Measurements from ENCODE around the gene RNU6-9.
A peak's percentile ranks its signal among the peaks of the same experiment; 100 is the strongest.

Gene RNU6-9

GRCh38 chr19:919199-920050, 26.1 kb downstream of the RNU6-9 start:
- DNase-seq (ENCODE audit: low spot score), result no peak

GRCh38 chr19:920051-920864, 27.0 kb downstream of the RNU6-9 start:
- no peak for DNase-seq (ENCODE audit: low spot score)

GRCh38 chr19:924553-925086, 31.3 kb downstream of the RNU6-9 start:
- DNase-seq (ENCODE audit: low spot score), result no peak

- no peak for DNase-seq (ENCODE audit: low spot score)
Observed at GRCh38 chr19:925087-925525, 31.8 kb downstream of the RNU6-9 start.

- peak; percentile 69 for DNase-seq (ENCODE audit: low spot score)
Observed at GRCh38 chr19:925526-926322, 32.4 kb downstream of the RNU6-9 start, which contains the start of gene ARID3A. Gene ARID3A, plus strand, starts transcription at chr19:926035. Its CDS starts 3,494 bp downstream, at chr19:929529.

- DNase-seq (ENCODE audit: low spot score), result no peak
Observed at GRCh38 chr19:926323-926588, 33.0 kb downstream of the RNU6-9 start.

GRCh38 chr19:926589-927350, 33.5 kb downstream of the RNU6-9 start:
- DNase-seq (ENCODE audit: low spot score), result no peak

- DNase-seq (ENCODE audit: low spot score), result no peak
Observed at GRCh38 chr19:927351-927779, 34.1 kb downstream of the RNU6-9 start.

- DNase-seq (ENCODE audit: low spot score), result no peak
Observed at GRCh38 chr19:927780-928401, 34.6 kb downstream of the RNU6-9 start.

- DNase-seq (ENCODE audit: low spot score), result no peak
Observed at GRCh38 chr19:928471-929202, 35.4 kb downstream of the RNU6-9 start.

- no peak for DNase-seq (ENCODE audit: low spot score)
Observed at GRCh38 chr19:929203-929890, 36.1 kb downstream of the RNU6-9 start.

- no peak for DNase-seq (ENCODE audit: low spot score)
Observed at GRCh38 chr19:929891-930258, 36.6 kb downstream of the RNU6-9 start.

GRCh38 chr19:931860-932647, 38.8 kb downstream of the RNU6-9 start:
- DNase-seq (ENCODE audit: low spot score), result no peak

GRCh38 chr19:932648-933552, 39.6 kb downstream of the RNU6-9 start:
- no peak for DNase-seq (ENCODE audit: low spot score)

GRCh38 chr19:933553-933882, 40.2 kb downstream of the RNU6-9 start:
- no peak for DNase-seq (ENCODE audit: low spot score)

- DNase-seq (ENCODE audit: low spot score), result no peak
Observed at GRCh38 chr19:934197-934840, 41.0 kb downstream of the RNU6-9 start.

- no peak for DNase-seq (ENCODE audit: low spot score)
Observed at GRCh38 chr19:934865-935479, 41.7 kb downstream of the RNU6-9 start.
